Measurements from ENCODE around the gene IPO13.

The IPO13 gene

GRCh38 chr1:43904660-43905551, 41.8 kb upstream of the IPO13 start:
- TF ChIP-seq FOXP2 (optimal IDR thresholded peaks at IDR 0.05; ENCODE audit: borderline replicate concordance, extremely low read depth, extremely low read length, insufficient read depth): no peak
- no peak for TF ChIP-seq SIN3A (IDR thresholded peaks at IDR 0.05; ENCODE audit: borderline replicate concordance, insufficient read depth, low read length)
- TF ChIP-seq, protein P1, sequence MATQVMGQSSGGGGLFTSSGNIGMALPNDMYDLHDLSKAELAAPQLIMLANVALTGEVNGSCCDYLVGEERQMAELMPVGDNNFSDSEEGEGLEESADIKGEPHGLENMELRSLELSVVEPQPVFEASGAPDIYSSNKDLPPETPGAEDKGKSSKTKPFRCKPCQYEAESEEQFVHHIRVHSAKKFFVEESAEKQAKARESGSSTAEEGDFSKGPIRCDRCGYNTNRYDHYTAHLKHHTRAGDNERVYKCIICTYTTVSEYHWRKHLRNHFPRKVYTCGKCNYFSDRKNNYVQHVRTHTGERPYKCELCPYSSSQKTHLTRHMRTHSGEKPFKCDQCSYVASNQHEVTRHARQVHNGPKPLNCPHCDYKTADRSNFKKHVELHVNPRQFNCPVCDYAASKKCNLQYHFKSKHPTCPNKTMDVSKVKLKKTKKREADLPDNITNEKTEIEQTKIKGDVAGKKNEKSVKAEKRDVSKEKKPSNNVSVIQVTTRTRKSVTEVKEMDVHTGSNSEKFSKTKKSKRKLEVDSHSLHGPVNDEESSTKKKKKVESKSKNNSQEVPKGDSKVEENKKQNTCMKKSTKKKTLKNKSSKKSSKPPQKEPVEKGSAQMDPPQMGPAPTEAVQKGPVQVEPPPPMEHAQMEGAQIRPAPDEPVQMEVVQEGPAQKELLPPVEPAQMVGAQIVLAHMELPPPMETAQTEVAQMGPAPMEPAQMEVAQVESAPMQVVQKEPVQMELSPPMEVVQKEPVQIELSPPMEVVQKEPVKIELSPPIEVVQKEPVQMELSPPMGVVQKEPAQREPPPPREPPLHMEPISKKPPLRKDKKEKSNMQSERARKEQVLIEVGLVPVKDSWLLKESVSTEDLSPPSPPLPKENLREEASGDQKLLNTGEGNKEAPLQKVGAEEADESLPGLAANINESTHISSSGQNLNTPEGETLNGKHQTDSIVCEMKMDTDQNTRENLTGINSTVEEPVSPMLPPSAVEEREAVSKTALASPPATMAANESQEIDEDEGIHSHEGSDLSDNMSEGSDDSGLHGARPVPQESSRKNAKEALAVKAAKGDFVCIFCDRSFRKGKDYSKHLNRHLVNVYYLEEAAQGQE (IDR thresholded peaks at IDR 0.05; ENCODE audit: insufficient read depth in 1 of 2, low read depth in 2 of 2, low read length in 2 of 2): no peak
- TF ChIP-seq TAF1 (IDR thresholded peaks at IDR 0.05; ENCODE audit: borderline replicate concordance, insufficient read depth, low read length): no peak

- TF ChIP-seq, protein P1 (IDR thresholded peaks at IDR 0.05; ENCODE audit: insufficient read depth in 1 of 2, low read depth in 2 of 2, low read length in 2 of 2): no peak
- TF ChIP-seq SIN3A (IDR thresholded peaks at IDR 0.05; ENCODE audit: borderline replicate concordance, insufficient read depth, low read length): no peak
- TF ChIP-seq POLR2AphosphoS5 (IDR thresholded peaks at IDR 0.05; ENCODE audit: low read depth, low read length): no peak
- no peak for TF ChIP-seq TAF1 (IDR thresholded peaks at IDR 0.05; ENCODE audit: borderline replicate concordance, insufficient read depth, low read length)
- TF ChIP-seq FOXP2 (optimal IDR thresholded peaks at IDR 0.05; ENCODE audit: borderline replicate concordance, extremely low read depth, extremely low read length, insufficient read depth): no peak
Measured at GRCh38 chr1:43908226-43908625, 38.5 kb upstream of the IPO13 start.

GRCh38 chr1:43908858-43909257, 37.9 kb upstream of the IPO13 start:
- TF ChIP-seq TAF1 (IDR thresholded peaks at IDR 0.05; ENCODE audit: borderline replicate concordance, insufficient read depth, low read length) (no peak), SIN3A (IDR thresholded peaks at IDR 0.05; ENCODE audit: borderline replicate concordance, insufficient read depth, low read length) (no peak), POLR2AphosphoS5 (IDR thresholded peaks at IDR 0.05; ENCODE audit: low read depth, low read length) (no peak), FOXP2 (optimal IDR thresholded peaks at IDR 0.05; ENCODE audit: borderline replicate concordance, extremely low read depth, extremely low read length, insufficient read depth) (no peak)
- TF ChIP-seq, protein P1 (IDR thresholded peaks at IDR 0.05; ENCODE audit: insufficient read depth in 1 of 2, low read depth in 2 of 2, low read length in 2 of 2): no peak

DNA sequence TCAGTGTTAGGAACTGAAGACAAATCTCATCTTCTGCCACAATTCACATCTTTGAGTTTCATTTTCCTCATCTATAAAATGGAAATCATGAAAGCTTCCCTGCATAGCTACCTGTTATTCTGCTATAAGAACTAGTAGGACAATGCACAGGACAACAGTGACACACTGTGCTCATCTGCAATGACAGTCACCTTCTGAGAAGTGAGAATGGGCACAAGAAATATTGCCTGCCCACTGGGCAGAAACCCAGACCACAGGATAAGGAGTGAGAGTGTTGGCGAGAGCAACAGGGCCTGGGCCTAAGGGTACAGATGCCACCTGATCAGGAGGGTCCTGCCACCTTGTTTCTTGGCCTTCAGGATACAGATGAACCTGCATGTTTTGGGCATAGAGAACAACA, 36.4 kb upstream of the IPO13 start:
- TF ChIP-seq FOXP2 (optimal IDR thresholded peaks at IDR 0.05; ENCODE audit: borderline replicate concordance, extremely low read depth, extremely low read length, insufficient read depth): no peak
- no peak for TF ChIP-seq POLR2AphosphoS5 (IDR thresholded peaks at IDR 0.05; ENCODE audit: low read depth, low read length)
- TF ChIP-seq TAF1 (IDR thresholded peaks at IDR 0.05; ENCODE audit: borderline replicate concordance, insufficient read depth, low read length): no peak
- TF ChIP-seq, protein P1 (IDR thresholded peaks at IDR 0.05; ENCODE audit: insufficient read depth in 1 of 2, low read depth in 2 of 2, low read length in 2 of 2): no peak
- no peak for TF ChIP-seq SIN3A (IDR thresholded peaks at IDR 0.05; ENCODE audit: borderline replicate concordance, insufficient read depth, low read length)
